H1 (cell line): ENCODE data around the gene ASTN2. TPM values are rescaled to one million over a fixed set of nuclear protein-coding genes. Genes with fewer than 3 reads are reported as not detected.

Experiments
- CTCF ChIA-PET: fragments of 300-600 bp; sonication (Branson Sonifier 250); formaldehyde crosslinking; loops from one replicate; lab custom pipeline; 2021; ENCODE audit not compliant: partially characterized antibody; lab: Charles Lee
- POLR2A ChIA-PET: fragments of 300-600 bp; sonication (Branson Sonifier 250); formaldehyde crosslinking; loops from one replicate; lab custom pipeline; 2021; ENCODE audit warnings: inconsistent platforms; ENCODE audit not compliant: partially characterized antibody; lab: Charles Lee
- DNase-seq, 2 experiments: peaks; one replicate each; pipeline versions ENCODE4 v3.0.0 to v3.0.0-alpha.2; 2010 to 2022; ENCODE audit warnings: low spot score in 2 of 2, low read depth in 1 of 2, mixed read lengths in 1 of 2
- FAIRE-seq: peaks from 2 replicates; lab custom pipeline; 2011; peaks lifted over from hg19 to GRCh38; lab: Jason Lieb, UNC
- H2AFZ ChIP-seq: 2 replicates; pipeline ENCODE4 v1.8.1; 2012; ENCODE audit warnings: low read length, inconsistent platforms
- H2AK5ac ChIP-seq: 2 replicates; pipeline ENCODE4 v1.6.1; 2013; ENCODE audit warnings: low read depth, low read length
- H2BK120ac ChIP-seq: replicated peaks from 2 replicates; pipeline ENCODE3; 2013; ENCODE audit warnings: low read depth, low read length, inconsistent platforms
- H2BK12ac ChIP-seq: 2 replicates; pipeline ENCODE4 v1.6.1; 2013; ENCODE audit warnings: low read depth, low read length
- H2BK15ac ChIP-seq: 2 replicates; pipeline ENCODE4 v1.6.1; 2013; ENCODE audit warnings: low read length
- H2BK20ac ChIP-seq: 2 replicates; pipeline ENCODE4 v1.6.1; 2013; ENCODE audit warnings: low read length
- H2BK5ac ChIP-seq: 2 replicates; pipeline ENCODE4 v1.6.1; 2013; ENCODE audit warnings: low read depth, low read length
- H3K14ac ChIP-seq: 2 replicates; pipeline ENCODE4 v1.6.1; 2013; ENCODE audit warnings: inconsistent platforms; ENCODE audit not compliant: insufficient read length
- H3K18ac ChIP-seq: 2 replicates; pipeline ENCODE4 v1.6.1; 2013; ENCODE audit warnings: low read length; ENCODE audit errors: extremely low read depth
- H3K23ac ChIP-seq: 2 replicates; pipeline ENCODE4 v1.6.1; 2013; ENCODE audit warnings: inconsistent platforms; ENCODE audit not compliant: insufficient read length
- H3K23me2 ChIP-seq: 2 replicates; pipeline ENCODE4 v1.6.1; 2013; ENCODE audit warnings: low read depth, low read length
- H3K27ac ChIP-seq: 2 replicates; pipeline ENCODE4 v1.6.1; 2011; ENCODE audit warnings: low read depth, low read length, inconsistent platforms
- H3K27me3 ChIP-seq, 4 experiments: replicated peaks in 1 of 4; 1 replicate in 1 of 4; 2 replicates in 3 of 4; pipeline versions ENCODE4 v1.6.1 to v1.8.1; 2011 to 2013; ENCODE audit warnings: low read length in 3 of 4, mild to moderate bottlenecking in 3 of 4, inconsistent platforms in 2 of 4, mixed read lengths in 2 of 4, moderate library complexity in 1 of 4; ENCODE audit not compliant: control insufficient read depth in 3 of 4, insufficient read depth in 3 of 4; ENCODE audit errors: extremely low read depth in 1 of 4
- H3K36me3 ChIP-seq, 4 experiments: 2 replicates each; pipeline versions ENCODE4 v1.6.1 to v1.8.1; 2011 to 2013; ENCODE audit warnings: mild to moderate bottlenecking in 4 of 4, low read length in 3 of 4, moderate library complexity in 2 of 4, control low read depth in 1 of 4, inconsistent platforms in 1 of 4; ENCODE audit not compliant: insufficient read depth in 4 of 4, control insufficient read depth in 2 of 4
- H3K4ac ChIP-seq: replicated peaks from 2 replicates; pipeline ENCODE3; 2013; ENCODE audit warnings: low read length, low read depth, mixed read lengths, inconsistent platforms; ENCODE audit not compliant: insufficient read length
- H3K4me1 ChIP-seq, 4 experiments: replicated peaks in 1 of 4; 1 replicate in 1 of 4; 2 replicates in 3 of 4; pipeline versions ENCODE4 v1.6.1 to v1.8.1; 2011 to 2013; ENCODE audit warnings: low read length in 3 of 4, inconsistent platforms in 2 of 4, mixed read lengths in 1 of 4; ENCODE audit not compliant: insufficient read depth in 4 of 4, control insufficient read depth in 3 of 4
- H3K4me2 ChIP-seq, 2 experiments: 2 replicates each; pipeline versions ENCODE4 v1.6.1 to v1.8.1; 2011 to 2013; ENCODE audit warnings: low read depth in 2 of 2, low read length in 2 of 2, control low read depth in 1 of 2, inconsistent platforms in 1 of 2, mild to moderate bottlenecking in 1 of 2; ENCODE audit not compliant: insufficient read depth in 1 of 2
- H3K4me3 ChIP-seq, 4 experiments: fragments of 200-600, 300-600 bp in 1 of 4; sonication (generic), shearing (Covaris generic), sonication (Bioruptor Twin) in 1 of 4; 2 replicates each; pipeline versions ENCODE4 v1.5.1 to v1.8.1; 2011 to 2016; ENCODE audit warnings: low read length in 4 of 4, low read depth in 3 of 4, control low read depth in 2 of 4, inconsistent platforms in 2 of 4, mild to moderate bottlenecking in 2 of 4, mixed read lengths in 1 of 4, moderate library complexity in 1 of 4; ENCODE audit not compliant: insufficient read depth in 2 of 4; ENCODE audit errors: extremely low read depth in 1 of 4
- H3K56ac ChIP-seq: replicated peaks from 2 replicates; pipeline ENCODE3; 2013; ENCODE audit warnings: low read depth, mild to moderate bottlenecking, mixed read lengths, low read length, inconsistent platforms; ENCODE audit not compliant: insufficient read length
- H3K79me1 ChIP-seq: 2 replicates; pipeline ENCODE4 v1.6.1; 2013; ENCODE audit warnings: low read depth, low read length, control low read depth
- H3K79me2 ChIP-seq, 2 experiments: 2 replicates each; pipeline versions ENCODE4 v1.6.1 to v1.8.1; 2012 to 2013; ENCODE audit warnings: low read length in 2 of 2, mild to moderate bottlenecking in 2 of 2, inconsistent platforms in 1 of 2; ENCODE audit not compliant: insufficient read depth in 2 of 2, control insufficient read depth in 1 of 2
- H3K9ac ChIP-seq, 4 experiments: replicated peaks in 1 of 4; 1 replicate in 1 of 4; 2 replicates in 3 of 4; pipeline versions ENCODE4 v1.6.1 to v1.8.1; 2011 to 2013; ENCODE audit warnings: low read depth in 3 of 4, low read length in 3 of 4, control low read depth in 2 of 4, mild to moderate bottlenecking in 2 of 4, moderate library complexity in 2 of 4, inconsistent platforms in 1 of 4; ENCODE audit errors: extremely low read depth in 1 of 4
- H3K9me3 ChIP-seq, 2 experiments: 2 replicates each; pipeline versions ENCODE4 v1.6.1 to v1.8.1; 2012 to 2013; ENCODE audit warnings: mild to moderate bottlenecking in 2 of 2, moderate library complexity in 2 of 2, control low read depth in 1 of 2, inconsistent platforms in 1 of 2, low read depth in 1 of 2, low read length in 1 of 2, mixed read lengths in 1 of 2; ENCODE audit not compliant: insufficient read depth in 2 of 2
- H4K20me1 ChIP-seq, 2 experiments: replicated peaks in 1 of 2; 2 replicates each; pipeline versions ENCODE3 to v1.8.1; 2011 to 2013; ENCODE audit warnings: inconsistent platforms in 2 of 2, low read length in 2 of 2, mild to moderate bottlenecking in 1 of 2; ENCODE audit not compliant: insufficient read depth in 2 of 2, control insufficient read depth in 1 of 2
- H4K5ac ChIP-seq: 2 replicates; pipeline ENCODE4 v1.6.1; 2013; ENCODE audit warnings: low read length, low read depth, mixed read lengths, inconsistent platforms; ENCODE audit not compliant: insufficient read length
- H4K8ac ChIP-seq: 2 replicates; pipeline ENCODE4 v1.8.0; 2013; ENCODE audit warnings: mild to moderate bottlenecking, moderate library complexity, low read length, inconsistent platforms; ENCODE audit not compliant: insufficient read depth; ENCODE audit errors: extremely low read depth
- H4K91ac ChIP-seq: replicated peaks from 2 replicates; pipeline ENCODE3; 2013; ENCODE audit warnings: low read length, mixed read lengths, inconsistent platforms; ENCODE audit not compliant: insufficient read length
- MAFK ChIP-seq: IDR thresholded peaks from 2 replicates; pipeline ENCODE4 v1.6.1; 2012; ENCODE audit warnings: low read depth, mild to moderate bottlenecking, improper control_type of control experiment, low read length
- RAD21 ChIP-seq, 2 experiments: IDR thresholded peaks in 1 of 2; conservative IDR thresholded peaks in 1 of 2; 2 replicates each; pipeline ENCODE4 v1.6.1; 2011; ENCODE audit warnings: low read depth in 2 of 2, low read length in 2 of 2, improper control_type of control experiment in 1 of 2, inconsistent platforms in 1 of 2, mild to moderate bottlenecking in 1 of 2, moderate library complexity in 1 of 2
- polyA plus RNA-seq, 7 experiments: library from polyadenylated mRNA; depleted of rRNA in 3 of 7; stranded (reverse) in 5 of 7; unstranded in 2 of 7; fragments of >200 nt in 5 of 7; fragments of 200-250 nt in 2 of 7; gene quantifications; 1 replicate in 5 of 7; 2 replicates in 1 of 7; 4 replicates in 1 of 7; pipeline versions ENCODE4 v1.2.1 to v1.2.3, GENCODE V29; 2011 to 2013; ENCODE audit warnings: missing spikeins in 2 of 7, mixed read lengths in 2 of 7
- total RNA-seq: library from RNA; stranded (reverse); fragmentation: NEBNext Ultra II Directional; extraction: Animal tissue kit (Norgen Biotek cat#: 25700); gene quantifications from 2 replicates; pipeline ENCODE4 v1.2.1, GENCODE V29; 2021

Gene ASTN2
- total and polyA plus RNA-seq, 2 of the 8 experiments (the other 6 are each of a cell fraction or from before 2014, with no cell fraction given), result 8.2 to 13.7 TPM

DNA sequence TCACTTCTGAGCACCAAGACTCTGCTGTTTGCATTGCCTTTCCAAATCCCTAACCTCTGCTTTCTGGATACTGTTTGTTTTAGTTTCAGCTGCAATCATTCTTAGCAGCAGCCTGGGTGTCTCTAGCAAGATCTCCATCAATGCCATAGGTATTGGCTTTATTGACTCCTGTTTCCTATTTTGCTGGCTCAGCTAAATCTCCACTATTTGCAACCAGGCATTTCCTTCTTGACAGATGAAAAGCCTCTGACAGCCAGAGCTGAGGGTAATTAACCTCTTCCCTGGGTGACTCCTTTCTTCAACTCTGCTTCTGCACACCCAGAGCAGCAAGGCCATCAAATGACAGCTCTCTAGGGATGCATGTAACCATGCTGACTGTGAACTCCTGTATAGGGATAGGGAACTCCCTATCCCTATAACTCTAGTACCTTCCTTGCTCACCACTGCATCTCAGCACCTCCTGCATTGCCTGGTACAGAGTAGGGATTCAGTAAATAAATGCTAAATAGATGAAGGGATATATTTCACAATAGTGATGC, 434.2 kb downstream of the ASTN2 start:
- POLR2A ChIA-PET, result no interaction called here
- H2AK5ac ChIP-seq, result no peak overlapping the region
- H3K27ac ChIP-seq, result no peak overlapping the region
- no peaks in the 10 kb centered on the region for H3K79me2 ChIP-seq
- H2AFZ ChIP-seq, result no peak overlapping the region
- no peak overlapping the region for H3K18ac ChIP-seq
- no peak overlapping the region for H2BK12ac ChIP-seq
- TF ChIP-seq RAD21 (IDR thresholded peaks at IDR 0.05 in 1 of 2, conservative IDR thresholded peaks at IDR 0.05 in 1 of 2; ENCODE audit: low read depth in 2 of 2, low read length in 2 of 2) (no peak), MAFK (peak; percentile 80)
- H3K14ac ChIP-seq, result no peak overlapping the region
- H3K4me2 ChIP-seq, result no peak overlapping the region
- no peaks in the 10 kb centered on the region for H3K23me2 ChIP-seq
- FAIRE-seq (no peak), DNase-seq (no peak)
- no peak overlapping the region for H3K9ac ChIP-seq
- CTCF ChIA-PET, result interaction anchor here (0.6 kb wide), 1 partner anchor 912 kb away, joined by 3 read pairs; no protein-coding TSS in a partner anchor
- no peaks in the 10 kb centered on the region; a peak in 1 of 7 replicates for H3K27me3 ChIP-seq
- no peak overlapping the region for H2BK15ac ChIP-seq
- no peaks in the 10 kb centered on the region for H4K20me1 ChIP-seq
- no peak overlapping the region for H3K23ac ChIP-seq
- H2BK120ac ChIP-seq, result no peak overlapping the region
- no peak overlapping the region for H4K91ac ChIP-seq
- no peak overlapping the region for H2BK5ac ChIP-seq
- peaks cover 1 to 10% (median 4%) of the 10 kb centered on the region in 4 experiments; a peak in 3 of 7 replicates for H3K4me1 ChIP-seq
- no peaks in the 10 kb centered on the region for H3K36me3 ChIP-seq
- no peaks in the 10 kb centered on the region for H3K79me1 ChIP-seq
- H2BK20ac ChIP-seq, result no peak overlapping the region
- H3K9me3 ChIP-seq, result no peaks in the 10 kb centered on the region
- no peak overlapping the region for H4K5ac ChIP-seq
- no peak overlapping the region for H3K56ac ChIP-seq
- no peak overlapping the region for H4K8ac ChIP-seq
- no peak overlapping the region for H3K4me3 ChIP-seq
- H3K4ac ChIP-seq, result no peak overlapping the region
